Loucy (cell line): ENCODE results near the gene NSUN5.
"Not testable (repeated sequence)": the region's sequence is repeated elsewhere in the genome, so short reads cannot be mapped to it uniquely, and the experiment has no call there.

Source experiments
- CTCF ChIP-seq: fragments of 200-600 bp; sonication (generic); conservative IDR thresholded peaks from 2 replicates; pipeline ENCODE4 v1.5.1; 2014; ENCODE audit warnings: mild to moderate bottlenecking, antibody characterized with exemption, low read length
- EZH2phosphoT487 ChIP-seq: fragments of 200-600 bp; IDR thresholded peaks from 2 replicates; pipeline ENCODE4 v1.6.1; 2018; ENCODE audit warnings: antibody characterized with exemption, mild to moderate bottlenecking, moderate library complexity, borderline replicate concordance

GRCh38 chr7:73299812-73300211, 8.8 kb downstream of the NSUN5 start:
- not testable (repeated sequence) for TF ChIP-seq CTCF, EZH2phosphoT487
